Peyer's patch (tissue), 4 donors: Measurements from ENCODE around the gene NPTXR.

Experiments
- CTCF ChIP-seq, 6 experiments: fragments of 450-650 bp in 4 of 6; fragments of 200-600 bp in 2 of 6; sonication (generic) in 1 of 6; IDR thresholded peaks; one replicate each; pipeline ENCODE4 v1.5.1; 2017 to 2019; ENCODE audit warnings: antibody characterized with exemption in 6 of 6, mild to moderate bottlenecking in 3 of 6, moderate library complexity in 1 of 6
- POLR2A ChIP-seq, 2 donors: fragments of 450-650 bp; IDR thresholded peaks; one replicate each; pipeline ENCODE4 v1.5.1; 2017; ENCODE audit warnings: antibody characterized with exemption in 2 of 2, mild to moderate bottlenecking in 2 of 2, moderate library complexity in 2 of 2

GRCh38 chr22:38829485-38829884, 14.3 kb downstream of the NPTXR start:
- TF ChIP-seq CTCF (IDR thresholded peaks at IDR 0.05) = no peak
- no peak for TF ChIP-seq POLR2A (IDR thresholded peaks at IDR 0.05)
